Mesenchymal stem cell (in vitro differentiated cells and primary cell): ENCODE measurements around the gene LTB.
"Not testable (repeated sequence)": the region's sequence is repeated elsewhere in the genome, so short reads cannot be mapped to it uniquely, and the experiment has no call there.

Experiments used
- DNase-seq: peaks from one replicate; pipeline ENCODE4 v3.0.0-alpha.2; 2013
- H2AFZ ChIP-seq: one replicate; pipeline ENCODE4 v1.6.1; 2013; ENCODE audit warnings: low read depth, mild to moderate bottlenecking, control low read depth, inconsistent platforms, low read length, moderate library complexity
- H2AK5ac ChIP-seq: 2 replicates; pipeline ENCODE4 v1.6.1; 2013; ENCODE audit warnings: low read length, moderate library complexity, mild to moderate bottlenecking, inconsistent platforms; ENCODE audit not compliant: severe bottlenecking
- H2BK120ac ChIP-seq: one replicate; pipeline ENCODE4 v1.6.1; 2013; ENCODE audit warnings: low read depth, mild to moderate bottlenecking, inconsistent platforms, low read length, moderate library complexity
- H2BK12ac ChIP-seq, 2 experiments: one replicate each; pipeline ENCODE4 v1.6.1; 2013; ENCODE audit warnings: inconsistent platforms in 2 of 2, low read length in 2 of 2, mild to moderate bottlenecking in 2 of 2, moderate library complexity in 2 of 2, control low read depth in 1 of 2
- H2BK15ac ChIP-seq: one replicate; pipeline ENCODE4 v1.6.1; 2013; ENCODE audit warnings: mild to moderate bottlenecking, low read depth, inconsistent platforms; ENCODE audit not compliant: poor library complexity, severe bottlenecking
- H2BK5ac ChIP-seq: 2 replicates; pipeline ENCODE4 v1.6.1; 2013; ENCODE audit warnings: low read depth, mild to moderate bottlenecking, low read length, control low read depth, inconsistent platforms; ENCODE audit not compliant: poor library complexity, severe bottlenecking
- H3K14ac ChIP-seq, 2 experiments: one replicate each; pipeline ENCODE4 v1.6.1; 2013; ENCODE audit warnings: inconsistent platforms in 2 of 2, low read length in 2 of 2, control low read depth in 1 of 2, mild to moderate bottlenecking in 1 of 2, moderate library complexity in 1 of 2
- H3K18ac ChIP-seq, 2 experiments: one replicate each; pipeline ENCODE4 v1.6.1; 2013; ENCODE audit warnings: inconsistent platforms in 2 of 2, low read length in 2 of 2, control low read depth in 1 of 2, low read depth in 1 of 2, mild to moderate bottlenecking in 1 of 2
- H3K23ac ChIP-seq, 2 experiments: one replicate each; pipeline ENCODE4 v1.6.1; 2013; ENCODE audit warnings: inconsistent platforms in 2 of 2, low read length in 2 of 2, mild to moderate bottlenecking in 2 of 2, moderate library complexity in 2 of 2, control low read depth in 1 of 2
- H3K27ac ChIP-seq: 2 replicates; pipeline ENCODE4 v1.5.1; 2013; ENCODE audit warnings: mild to moderate bottlenecking, moderate library complexity, low read length, control low read depth, inconsistent platforms; ENCODE audit not compliant: poor library complexity, severe bottlenecking
- H3K27me3 ChIP-seq, 2 experiments: 2 replicates each; pipeline versions ENCODE4 v1.6.1 to v1.7.0; 2013; ENCODE audit warnings: low read length in 2 of 2, mild to moderate bottlenecking in 2 of 2, moderate library complexity in 2 of 2, control low read depth in 1 of 2, inconsistent platforms in 1 of 2; ENCODE audit not compliant: control insufficient read depth in 1 of 2, insufficient read depth in 1 of 2
- H3K36me3 ChIP-seq, 2 experiments: 2 replicates each; pipeline versions ENCODE4 v1.6.1 to v1.7.0; 2013; ENCODE audit warnings: low read length in 2 of 2, control low read depth in 1 of 2, inconsistent platforms in 1 of 2, low read depth in 1 of 2, mild to moderate bottlenecking in 1 of 2; ENCODE audit not compliant: insufficient read depth in 2 of 2, control insufficient read depth in 1 of 2
- H3K4ac ChIP-seq, 2 experiments: one replicate each; pipeline ENCODE4 v1.6.1; 2013; ENCODE audit warnings: inconsistent platforms in 2 of 2, low read length in 2 of 2, mild to moderate bottlenecking in 2 of 2, moderate library complexity in 2 of 2, control low read depth in 1 of 2, low read depth in 1 of 2
- H3K4me1 ChIP-seq: 2 replicates; pipeline ENCODE4 v1.6.1; 2013; ENCODE audit warnings: low read depth, low read length, control low read depth; ENCODE audit not compliant: control insufficient read depth, insufficient read depth
- H3K4me2 ChIP-seq: 2 replicates; pipeline ENCODE4 v1.6.1; 2013; ENCODE audit warnings: low read length, mild to moderate bottlenecking, inconsistent platforms; ENCODE audit not compliant: poor library complexity, severe bottlenecking
- H3K4me3 ChIP-seq, 2 experiments: 2 replicates each; pipeline versions ENCODE4 v1.5.1 to v1.7.0; 2013; ENCODE audit warnings: low read length in 2 of 2, mild to moderate bottlenecking in 2 of 2, control low read depth in 1 of 2, low read depth in 1 of 2; ENCODE audit not compliant: insufficient read depth in 1 of 2
- H3K79me1 ChIP-seq: replicated peaks from 2 replicates; pipeline ENCODE4 v1.6.1; 2013; ENCODE audit warnings: mild to moderate bottlenecking, control low read depth, low read length, inconsistent platforms; ENCODE audit not compliant: poor library complexity, severe bottlenecking
- H3K9ac ChIP-seq: 2 replicates; pipeline ENCODE4 v1.7.0; 2013; ENCODE audit warnings: mild to moderate bottlenecking, low read length, moderate library complexity
- H3K9me3 ChIP-seq: 2 replicates; pipeline ENCODE4 v1.7.0; 2013; ENCODE audit warnings: mild to moderate bottlenecking, low read length; ENCODE audit not compliant: control insufficient read depth
- H4K8ac ChIP-seq: one replicate; pipeline ENCODE4 v1.6.1; 2013; ENCODE audit warnings: inconsistent platforms, mild to moderate bottlenecking, low read length, moderate library complexity
- H4K91ac ChIP-seq: one replicate; pipeline ENCODE4 v1.6.1; 2013; ENCODE audit warnings: mild to moderate bottlenecking, low read length, inconsistent platforms
- WGBS: methylation state at CpG from one replicate; pipeline ENCODE4 v1.1.7; 2013; ENCODE audit warnings: mixed read lengths; 5-methylcytosine and 5-hydroxymethylcytosine counted together

LTB gene

GRCh38 chr6:31597006-31597405 lies 14.8 kb upstream of the LTB start:
- Histone ChIP-seq H2BK15ac (no peak overlapping the region), H4K8ac (no peak overlapping the region), H3K36me3 (no peaks in the 10 kb centered on the region), H2BK5ac (no peak overlapping the region), H3K27me3 (no peaks in the 10 kb centered on the region), H4K91ac (no peak overlapping the region), H2BK12ac (no peak overlapping the region), H2AFZ (no peak overlapping the region), H3K4me2 (no peak overlapping the region), H3K23ac (no peak overlapping the region), H2AK5ac (no peak overlapping the region), H3K79me1 (no peaks in the 10 kb centered on the region), H3K4me1 (no peaks in the 10 kb centered on the region), H3K27ac (no peak overlapping the region), H3K4me3 (no peak overlapping the region), H3K9ac (no peak overlapping the region), H3K14ac (no peak overlapping the region), H3K9me3 (no peaks in the 10 kb centered on the region), H3K18ac (no peak overlapping the region), H2BK120ac (no peak overlapping the region), H3K4ac (no peak overlapping the region)
- peak; percentile 57 for DNase-seq
- WGBS: 32% methylated on average over 2 of the region's 2 CpGs

GRCh38 chr6:31592396-31592771 lies 10.2 kb upstream of the LTB start:
- no peak overlapping the region for H3K23ac ChIP-seq
- no peak overlapping the region for H2AK5ac ChIP-seq
- no peaks in the 10 kb centered on the region for H3K9me3 ChIP-seq
- 100% methylated on average over 5 of the region's 7 CpGs for WGBS
- H3K14ac ChIP-seq: no peak overlapping the region
- no peak overlapping the region for H3K4me2 ChIP-seq
- no peak overlapping the region for H4K8ac ChIP-seq
- H4K91ac ChIP-seq: no peak overlapping the region
- no peak overlapping the region for H3K4me3 ChIP-seq
- no peak overlapping the region for H2BK12ac ChIP-seq
- no peak overlapping the region for H2BK15ac ChIP-seq
- no peak overlapping the region for H2BK120ac ChIP-seq
- no peak overlapping the region for H2BK5ac ChIP-seq
- H3K18ac ChIP-seq: no peak overlapping the region
- DNase-seq: no peak
- no peak overlapping the region for H3K9ac ChIP-seq
- H3K79me1 ChIP-seq: no peaks in the 10 kb centered on the region
- H3K36me3 ChIP-seq: no peaks in the 10 kb centered on the region
- peaks cover 0 to 7% of the 10 kb centered on the region in 2 experiments for H3K27me3 ChIP-seq
- no peaks in the 10 kb centered on the region for H3K4me1 ChIP-seq
- H3K4ac ChIP-seq: no peak overlapping the region
- H3K27ac ChIP-seq: no peak overlapping the region
- peak overlapping the region; percentile 56 for H2AFZ ChIP-seq

- H3K4me1 ChIP-seq, H3K14ac ChIP-seq, H2AFZ ChIP-seq, H3K4me2 ChIP-seq, H3K27ac ChIP-seq, H2BK15ac ChIP-seq, H3K4me3 ChIP-seq, H3K4ac ChIP-seq, H4K91ac ChIP-seq, H2BK120ac ChIP-seq, H3K9me3 ChIP-seq, H2BK12ac ChIP-seq, H3K79me1 ChIP-seq, H2BK5ac ChIP-seq, H4K8ac ChIP-seq, H3K18ac ChIP-seq, H2AK5ac ChIP-seq, H3K9ac ChIP-seq, H3K36me3 ChIP-seq, H3K23ac ChIP-seq, DNase-seq: not testable (repeated sequence)
- 83% methylated on average over 5 of the region's 5 CpGs for whole genome bisulfite sequencing
- peaks cover 0 to 11% of the 10 kb centered on the region in 2 experiments for H3K27me3 ChIP-seq
Measured at GRCh38 chr6:31590691-31591090, 8.5 kb upstream of the LTB start.

- Histone ChIP-seq H3K9me3 (no peaks in the 10 kb centered on the region), H3K79me1 (no peaks in the 10 kb centered on the region), H2BK15ac (no peak overlapping the region), H4K91ac (no peak overlapping the region), H2AFZ (no peak overlapping the region), H3K9ac (no peak overlapping the region), H3K23ac (no peak overlapping the region), H3K4me3 (no peak overlapping the region), H3K36me3 (no peaks in the 10 kb centered on the region), H3K18ac (no peak overlapping the region), H2BK5ac (no peak overlapping the region), H3K14ac (peak overlapping the region in 1 of 2 experiments; percentile 26), H3K27me3 (peaks cover 0 to 15% of the 10 kb centered on the region in 2 experiments), H3K4me2 (no peak overlapping the region), H3K4ac (no peak overlapping the region), H2BK120ac (no peak overlapping the region), H4K8ac (no peak overlapping the region), H2BK12ac (no peak overlapping the region), H3K27ac (no peak overlapping the region), H2AK5ac (no peak overlapping the region), H3K4me1 (peaks cover 2% of the 10 kb centered on the region)
- DNase-seq: no peak
- 61% methylated on average over 9 of the region's 9 CpGs for WGBS
Measured at GRCh38 chr6:31588871-31589650, 6.8 kb upstream of the LTB start.
